Osteocyte (in vitro differentiated cells): ENCODE data around the gene CASP2. TPM values are rescaled to one million over a fixed set of nuclear protein-coding genes. Genes with fewer than 3 reads are reported as not detected.

Source experiments
- DNase-seq: peaks from one replicate; pipeline ENCODE4 v3.0.0; 2021; ENCODE audit warnings: mixed read lengths; ENCODE audit not compliant: unreplicated experiment; ENCODE audit errors: extremely low spot score
- H3K27ac Mint-ChIP-seq: one replicate; pipeline ENCODE4 v1.8.0; 2021; ENCODE audit warnings: mild to moderate bottlenecking, mixed read lengths; ENCODE audit not compliant: unreplicated experiment
- H3K27me3 Mint-ChIP-seq: one replicate; pipeline ENCODE4 v1.8.0; 2021; ENCODE audit warnings: mixed read lengths; ENCODE audit not compliant: unreplicated experiment
- H3K36me3 Mint-ChIP-seq: one replicate; pipeline ENCODE4 v1.8.0; 2021; ENCODE audit warnings: mixed read lengths; ENCODE audit not compliant: unreplicated experiment
- H3K4me1 Mint-ChIP-seq: one replicate; pipeline ENCODE4 v1.8.0; 2021; ENCODE audit warnings: mixed read lengths; ENCODE audit not compliant: unreplicated experiment
- H3K4me3 Mint-ChIP-seq: one replicate; pipeline ENCODE4 v1.8.0; 2021; ENCODE audit warnings: mild to moderate bottlenecking, moderate library complexity, mixed read lengths; ENCODE audit not compliant: unreplicated experiment
- H3K9me3 Mint-ChIP-seq: one replicate; pipeline ENCODE4 v1.8.0; 2021; ENCODE audit warnings: mixed read lengths; ENCODE audit not compliant: unreplicated experiment
- CTCF ChIP-seq: fragments of 200-600 bp; sonication (generic); IDR thresholded peaks from 2 replicates; pipeline ENCODE4 v1.5.0; 2021; ENCODE audit warnings: antibody characterized with exemption, mild to moderate bottlenecking, moderate library complexity
- total RNA-seq: library from RNA; stranded (reverse); gene quantifications from 2 replicates; pipeline ENCODE4 v1.2.1, GENCODE V29; 2021

CASP2 gene
- total RNA-seq, 1 donor from 2014 or later, result 47.5 TPM

DNA sequence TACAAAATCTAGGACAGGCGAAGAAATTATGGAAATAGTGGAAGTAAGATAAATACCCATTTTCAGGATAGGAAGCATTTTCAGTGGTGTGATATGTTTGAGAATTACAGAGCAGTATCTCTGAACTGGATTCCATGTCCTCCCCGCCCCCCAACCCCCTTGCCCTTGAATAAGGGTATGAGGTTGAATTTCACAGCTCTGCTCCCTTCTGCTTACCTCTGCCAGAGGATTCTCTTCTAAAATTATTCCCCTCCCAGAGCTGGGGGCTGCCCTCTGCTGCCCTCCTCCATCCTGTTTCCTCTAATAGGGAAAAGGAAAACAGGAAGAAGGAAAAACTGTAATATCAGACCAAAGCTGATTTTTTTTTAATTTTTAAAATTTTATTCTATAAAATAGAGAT lies 20.5 kb downstream of the CASP2 start:
- H3K36me3 Mint-ChIP-seq, result peaks cover 48% of the 10 kb centered on the region
- no peak for TF ChIP-seq CTCF
- no peak overlapping the region for H3K27ac Mint-ChIP-seq
- H3K4me1 Mint-ChIP-seq, result no peaks in the 10 kb centered on the region
- no peaks in the 10 kb centered on the region for H3K9me3 Mint-ChIP-seq
- H3K4me3 Mint-ChIP-seq, result no peak overlapping the region
- no peaks in the 10 kb centered on the region for H3K27me3 Mint-ChIP-seq
- DNase-seq, result no peak

GRCh38 chr7:143314127-143314526 lies 26.0 kb downstream of the CASP2 start:
- no peaks in the 10 kb centered on the region for H3K9me3 Mint-ChIP-seq
- TF ChIP-seq CTCF, result no peak
- H3K4me1 Mint-ChIP-seq, result peaks cover 25% of the 10 kb centered on the region
- H3K4me3 Mint-ChIP-seq, result no peak overlapping the region
- H3K36me3 Mint-ChIP-seq, result peaks cover 5% of the 10 kb centered on the region
- no peak for DNase-seq
- H3K27me3 Mint-ChIP-seq, result no peaks in the 10 kb centered on the region
- H3K27ac Mint-ChIP-seq, result no peak overlapping the region

DNA sequence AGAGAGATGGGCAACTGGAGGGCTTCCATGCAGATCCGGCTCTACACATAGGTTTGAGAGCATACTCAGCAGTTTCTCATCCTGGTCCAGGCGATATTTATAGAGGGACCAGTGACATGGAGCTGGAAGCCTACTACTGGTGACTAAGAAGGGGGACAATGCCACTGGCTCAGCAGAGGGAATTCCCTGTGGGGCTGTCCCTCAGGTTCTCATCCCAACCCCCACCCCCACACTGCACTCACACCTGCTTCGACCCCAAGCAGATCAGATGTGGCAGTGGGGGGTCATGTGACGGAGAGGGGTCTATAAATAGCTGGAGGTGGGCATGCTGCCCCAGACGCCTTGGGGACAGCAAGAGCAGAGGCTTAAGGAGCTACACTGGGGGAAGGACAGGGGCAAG lies 27.6 kb downstream of the CASP2 start, which contains the start of gene CLCN1:
Gene CLCN1, plus strand, starts transcription at position 336 of the 400 bp plus-strand sequence. CDS start 102 bp downstream, outside the sequence.
- no peak for DNase-seq
- no peaks in the 10 kb centered on the region for H3K27me3 Mint-ChIP-seq
- H3K4me1 Mint-ChIP-seq, result peaks cover 34% of the 10 kb centered on the region
- H3K4me3 Mint-ChIP-seq, result no peak within 1 kb of the TSS
- no peak for TF ChIP-seq CTCF
- H3K36me3 Mint-ChIP-seq, result no peaks in the 10 kb centered on the region
- no peak within 1 kb of the TSS for H3K27ac Mint-ChIP-seq
- no peaks in the 10 kb centered on the region for H3K9me3 Mint-ChIP-seq

DNA sequence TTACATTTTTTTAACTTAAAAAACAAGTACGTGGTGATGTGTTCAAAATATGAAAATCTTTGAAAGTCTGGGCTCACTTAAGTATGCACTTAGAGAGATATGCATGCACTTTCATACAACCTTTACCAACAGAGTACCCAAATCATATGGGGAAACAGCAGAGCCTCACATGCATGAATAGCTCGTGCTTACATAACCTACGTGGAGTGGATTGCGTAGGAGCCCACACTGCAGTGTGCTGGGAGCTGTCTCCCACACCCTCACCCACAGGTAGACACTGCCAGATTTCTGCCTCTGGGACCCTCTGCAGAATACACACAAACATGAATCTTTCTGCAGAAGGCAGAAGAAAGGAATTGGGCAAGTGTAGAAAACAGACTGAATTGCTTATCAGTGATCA lies 28.3 kb downstream of the CASP2 start:
- no peaks in the 10 kb centered on the region for H3K36me3 Mint-ChIP-seq
- no peaks in the 10 kb centered on the region for H3K27me3 Mint-ChIP-seq
- H3K4me3 Mint-ChIP-seq, result no peak overlapping the region
- H3K4me1 Mint-ChIP-seq, result peaks cover 34% of the 10 kb centered on the region
- no peak for TF ChIP-seq CTCF
- H3K27ac Mint-ChIP-seq, result no peak overlapping the region
- DNase-seq, result no peak
- no peaks in the 10 kb centered on the region for H3K9me3 Mint-ChIP-seq

DNA sequence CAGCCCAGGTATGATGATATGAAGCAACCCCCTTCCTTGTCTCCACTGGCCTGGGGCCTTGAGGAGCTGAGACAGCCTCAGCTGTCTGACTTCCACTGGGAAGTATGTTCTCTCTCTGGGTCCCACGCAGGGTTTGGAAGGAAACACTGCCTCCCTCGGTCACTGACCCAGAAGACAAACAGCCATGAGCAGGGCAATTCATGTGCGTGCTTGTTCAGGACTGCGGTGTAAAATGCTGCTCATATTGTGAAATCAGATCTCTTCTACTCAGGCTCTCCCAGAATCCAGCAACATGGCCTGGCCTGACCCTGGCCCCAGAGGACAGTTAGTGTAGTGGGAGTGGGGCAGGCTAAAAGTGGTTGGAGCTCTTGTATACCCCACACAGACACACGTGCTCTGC lies 30.5 kb downstream of the CASP2 start:
- DNase-seq, result no peak
- Mint-ChIP-seq H3K4me3 (no peak overlapping the region), H3K9me3 (no peaks in the 10 kb centered on the region), H3K4me1 (peaks cover 49% of the 10 kb centered on the region), H3K27ac (peak overlapping the region; percentile 82), H3K27me3 (no peaks in the 10 kb centered on the region), H3K36me3 (no peaks in the 10 kb centered on the region)
- no peak for TF ChIP-seq CTCF
